C1 segment of cervical spinal cord (tissue), 14 donors: ENCODE results near the gene SEPTIN7.

ENCODE experiments used
- DNase-seq, 14 donors: peaks; one replicate each; lab custom pipeline; 2025; lab: John Stamatoyannopoulos, UW

SEPTIN7 gene

DNA sequence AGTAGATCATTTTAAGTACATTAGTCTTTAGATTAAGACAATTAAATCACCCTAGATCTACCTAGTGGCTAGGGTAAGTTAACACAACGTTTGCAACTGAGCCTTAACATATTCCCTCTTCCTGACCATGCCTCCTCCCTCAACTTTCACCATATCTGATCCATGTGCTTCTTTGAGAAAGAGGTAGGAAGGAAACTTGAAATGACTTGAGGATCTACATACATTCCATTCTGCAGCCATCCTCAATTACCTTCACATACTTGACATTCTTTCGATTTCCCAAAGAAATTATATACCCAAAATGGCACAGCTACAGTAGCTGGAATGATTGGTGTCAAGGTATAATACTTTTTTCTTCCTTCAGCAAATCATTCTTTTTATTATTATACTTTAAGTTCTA is 12.9 kb upstream of the SEPTIN7 start:
- DNase-seq = no peak

DNA sequence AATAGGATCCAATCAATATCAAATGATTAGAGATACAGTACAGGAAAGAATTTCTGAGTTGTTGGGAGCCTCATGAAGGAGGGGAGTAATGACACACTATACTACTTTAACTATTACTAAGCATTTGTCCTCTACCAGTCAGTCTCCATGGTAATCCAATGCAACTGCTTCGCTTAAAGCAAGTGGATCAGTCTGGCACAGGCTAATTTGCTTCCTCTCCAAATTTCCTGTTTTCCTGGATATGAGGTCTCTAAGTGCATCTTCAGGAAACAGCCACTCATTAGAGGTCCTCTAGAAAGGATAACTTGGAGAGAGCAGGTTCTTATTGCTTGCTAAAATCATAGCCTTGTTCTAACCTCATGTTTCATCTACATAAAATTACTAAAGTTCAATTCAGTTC is 8.4 kb upstream of the SEPTIN7 start:
- DNase-seq = no peak

DNA sequence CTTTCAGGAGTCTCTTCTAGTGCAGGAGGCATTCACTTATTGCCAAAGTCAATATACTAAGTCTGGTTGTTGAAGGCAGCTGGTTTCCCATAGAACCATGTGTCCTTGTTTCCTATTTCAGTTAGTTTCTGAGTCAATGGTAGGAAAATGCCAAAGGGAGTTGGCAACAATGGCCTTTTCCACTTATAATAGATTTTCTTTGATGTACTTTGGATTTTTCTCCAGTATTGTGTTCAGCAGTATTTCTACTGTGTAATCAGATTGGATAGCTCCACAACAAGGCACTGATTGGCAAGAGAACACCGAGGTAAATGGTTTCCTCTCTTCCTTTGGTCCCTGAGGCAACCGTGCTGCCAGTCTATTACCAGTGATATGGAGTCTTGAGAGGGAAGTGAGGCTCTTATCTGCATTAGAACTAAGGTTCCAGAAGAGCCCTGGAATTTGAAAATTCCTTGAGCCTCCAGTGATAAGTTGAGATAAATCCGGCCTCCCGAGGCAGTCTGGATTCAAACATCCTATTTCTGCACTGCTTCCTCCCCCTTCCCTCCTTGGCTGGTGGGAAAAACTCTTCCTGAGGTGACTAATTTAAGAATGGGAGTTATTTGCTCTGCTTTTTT is 7.9 kb upstream of the SEPTIN7 start:
- DNase-seq = no peak

DNA sequence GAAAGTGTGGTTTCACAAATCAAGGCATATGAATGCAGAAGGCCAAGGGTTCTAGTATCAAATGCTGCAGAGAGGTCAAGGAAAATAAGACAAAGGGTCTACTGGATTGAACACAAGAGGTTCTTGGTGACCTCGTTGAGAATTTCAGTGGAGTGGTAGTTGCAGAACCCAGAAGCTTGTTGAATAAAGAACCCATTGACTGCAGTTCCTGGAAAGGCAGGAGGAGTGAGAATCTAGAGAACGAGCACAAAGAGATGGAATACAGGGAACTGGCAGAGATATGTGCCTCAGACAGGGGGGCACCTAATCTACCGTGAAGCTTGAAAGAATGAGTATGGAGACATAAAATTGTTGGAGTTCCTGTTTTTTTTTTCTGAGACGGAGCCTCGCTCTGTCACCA is 3.5 kb upstream of the SEPTIN7 start:
- peak in 2 of 14 donors; percentile 10 to 20 for DNase-seq

DNA sequence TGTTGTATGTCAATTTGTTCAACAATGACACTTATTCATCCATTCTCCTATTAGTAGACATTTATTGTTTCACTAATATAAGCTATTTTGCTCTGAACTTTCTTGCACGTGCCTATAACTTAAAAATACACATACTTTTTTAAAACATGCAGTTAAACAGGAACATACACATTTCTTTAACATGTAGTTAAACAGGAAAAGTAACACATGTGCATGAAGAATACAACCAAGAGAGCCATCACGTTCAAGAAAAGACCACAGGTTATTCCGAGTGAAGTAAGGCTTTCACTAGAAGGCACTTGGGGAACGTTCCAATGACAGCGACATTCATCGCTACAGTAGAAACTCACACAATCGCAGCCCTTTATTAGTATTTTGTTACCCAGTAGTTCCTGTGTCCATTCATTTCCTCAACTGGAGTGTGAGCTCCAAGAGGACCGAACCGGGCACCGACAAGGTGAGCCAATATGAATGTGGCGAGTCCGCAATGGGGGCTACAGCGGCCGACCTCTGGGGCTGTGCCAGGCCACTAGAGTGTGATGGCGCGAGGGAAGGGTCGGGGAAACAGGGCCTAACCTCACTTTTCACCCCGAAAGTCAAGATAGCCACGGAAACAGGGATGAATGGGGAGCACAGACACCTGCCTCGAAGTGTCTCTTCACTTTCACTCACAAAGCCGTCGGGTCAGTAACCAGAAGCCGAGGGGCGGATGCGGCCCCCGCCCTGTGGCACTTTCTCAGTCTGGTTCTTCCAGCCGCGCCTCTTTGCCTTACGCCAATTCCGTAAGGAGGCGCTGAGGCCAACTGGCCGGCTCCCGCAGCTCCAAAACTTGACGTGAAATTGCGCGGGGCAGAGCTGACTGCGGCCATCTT is 775 bp upstream of the SEPTIN7 start:
- peak in 8 of 14 donors; percentile 77 to 96 (median 94) for DNase-seq

DNA sequence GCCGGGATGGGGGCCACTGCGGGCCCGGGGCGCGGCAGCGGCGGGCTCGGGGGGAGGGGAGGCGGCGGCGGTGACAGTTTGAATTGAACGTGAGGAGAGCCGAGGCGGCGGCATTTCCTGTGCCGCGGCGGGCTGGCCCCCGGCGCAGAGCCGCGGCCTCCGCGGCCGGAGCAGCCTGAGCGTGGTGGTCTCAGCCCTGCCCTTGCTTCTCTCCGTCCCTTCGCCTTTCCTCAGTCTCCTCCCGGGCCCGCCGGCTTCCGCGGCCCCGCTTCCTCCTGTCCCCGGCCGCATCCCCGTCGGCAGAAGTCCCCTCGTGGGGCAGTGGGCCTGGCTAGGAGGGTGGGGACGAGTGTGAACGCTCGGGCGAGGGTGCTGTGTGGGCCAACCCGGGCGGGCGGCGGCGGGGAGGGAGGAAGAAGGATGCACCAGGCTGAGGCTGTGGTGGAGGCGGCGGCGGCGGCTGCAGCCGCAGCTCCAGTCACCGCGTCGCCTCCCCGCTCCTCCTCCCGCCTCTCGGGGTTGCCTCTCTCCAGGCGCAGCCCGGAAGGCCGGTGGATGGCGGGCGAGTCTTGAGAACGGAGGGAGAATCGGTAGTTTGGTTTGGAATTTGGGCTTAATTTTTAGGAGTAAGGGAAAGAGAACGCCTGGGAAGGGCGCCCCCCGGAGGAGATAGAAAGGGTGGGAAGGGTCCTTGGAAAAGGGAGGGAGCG is 690 bp downstream of the SEPTIN7 start:
- peak; percentile 9 to 88 (median 73) for DNase-seq

DNA sequence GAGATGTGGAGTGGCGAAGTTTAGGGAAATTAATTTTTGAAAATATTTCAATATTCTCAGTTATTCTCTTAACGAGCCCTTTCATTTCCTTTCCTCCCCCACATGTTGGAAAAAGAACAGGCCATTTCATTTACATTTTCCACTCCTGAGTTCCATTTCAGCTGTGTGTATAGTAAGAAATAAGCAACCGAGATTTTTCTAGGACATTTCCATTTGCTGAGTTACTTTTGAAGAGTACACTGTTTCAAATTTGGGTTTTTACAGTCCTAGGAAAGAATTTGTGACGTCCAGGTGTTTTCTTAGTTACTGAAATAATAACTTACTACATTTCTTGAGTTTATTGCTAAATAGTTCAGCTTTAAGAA is 1.2 kb downstream of the SEPTIN7 start:
- DNase-seq = no peak

DNA sequence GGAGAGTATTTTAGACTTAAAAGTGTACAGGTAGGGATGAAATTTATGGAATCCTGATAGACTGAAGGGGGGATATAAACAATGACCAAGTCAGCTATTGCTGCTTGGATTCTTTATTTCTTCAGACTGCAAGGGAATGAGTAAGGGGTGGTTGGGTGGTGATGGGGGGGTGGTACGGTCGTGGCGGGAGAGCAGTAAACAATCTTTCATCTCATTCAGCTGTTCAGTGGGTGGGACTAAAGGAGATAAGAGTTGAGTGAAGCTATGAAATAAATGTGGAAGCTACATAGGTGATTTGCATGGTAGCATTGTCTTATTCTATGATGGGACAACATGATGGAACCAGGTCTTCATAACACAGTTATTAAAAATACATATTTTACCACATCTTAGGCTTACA is 1.8 kb downstream of the SEPTIN7 start:
- DNase-seq = peak in 1 of 14 donors; percentile 15

DNA sequence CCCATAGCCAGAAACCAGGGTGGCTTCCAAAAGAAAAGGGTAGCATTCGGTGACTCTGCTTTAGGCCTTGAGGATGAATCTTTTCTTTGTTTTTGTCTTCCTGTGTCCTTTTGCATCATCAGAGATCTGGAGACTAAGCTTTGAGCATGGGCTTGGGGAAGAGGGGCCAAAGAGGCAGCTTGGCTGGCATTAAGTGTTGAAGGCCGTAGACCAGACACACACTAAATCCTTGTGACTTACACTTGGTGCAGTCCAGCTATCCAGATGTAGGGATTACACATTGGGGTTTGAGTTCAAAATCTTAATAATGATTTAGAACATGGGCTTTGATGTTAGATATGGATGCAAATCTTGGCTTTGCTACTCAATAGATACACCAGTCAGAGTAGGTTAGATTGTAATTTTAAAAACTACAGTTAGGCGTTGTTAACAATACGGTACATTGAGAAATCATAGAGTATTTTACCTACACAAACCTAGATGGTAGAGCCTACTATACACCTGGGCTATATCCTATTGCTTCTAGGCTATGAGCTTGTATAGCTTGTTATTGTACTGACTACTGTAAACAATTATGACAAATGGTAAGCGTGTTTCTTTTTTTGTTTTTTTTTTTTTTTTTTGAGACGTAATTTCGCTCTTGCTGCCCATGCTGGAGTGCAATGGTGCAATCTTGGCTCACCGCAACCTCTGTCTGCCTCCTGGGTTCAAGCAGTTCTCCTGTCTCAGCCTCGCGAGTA is 3.5 kb downstream of the SEPTIN7 start:
- no peak for DNase-seq

DNA sequence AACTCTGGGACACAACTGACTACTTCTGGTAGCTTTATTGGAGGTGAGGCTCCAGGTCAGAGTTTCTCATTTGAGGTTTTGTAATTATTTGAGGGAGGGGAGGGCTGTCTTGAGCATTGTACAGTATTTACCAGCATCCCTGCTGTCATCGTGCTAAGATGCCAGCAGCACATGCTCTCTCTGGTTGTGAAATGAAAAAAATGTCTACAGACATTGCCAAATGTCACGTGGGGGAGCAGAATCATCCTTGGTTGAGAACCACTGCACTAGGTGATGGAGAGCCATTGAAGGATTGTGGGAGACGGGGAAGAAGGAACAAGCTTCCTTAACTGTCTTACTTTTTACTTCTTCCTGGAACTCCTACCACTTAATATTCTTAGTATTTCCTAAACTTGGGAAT is 5.0 kb downstream of the SEPTIN7 start:
- no peak for DNase-seq

DNA sequence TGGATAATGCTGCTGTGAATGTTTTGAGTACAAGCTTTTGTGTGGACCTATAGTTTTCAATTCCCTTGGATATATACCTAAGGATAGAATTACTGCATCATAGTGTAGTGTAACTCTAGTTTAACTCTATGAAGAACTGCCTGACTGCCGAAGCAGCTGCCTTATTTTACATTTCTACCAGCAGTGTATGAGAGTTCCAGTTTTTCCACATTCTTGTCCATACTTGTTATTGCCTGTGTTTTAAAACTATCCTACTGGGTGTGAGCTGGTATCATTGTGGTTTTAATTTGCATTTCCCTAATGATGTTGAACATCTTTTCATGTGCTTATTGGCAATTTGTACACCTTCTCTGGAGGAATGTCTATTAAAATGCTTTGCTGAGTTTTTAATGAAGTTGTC is 15.7 kb downstream of the SEPTIN7 start:
- no peak for DNase-seq

DNA sequence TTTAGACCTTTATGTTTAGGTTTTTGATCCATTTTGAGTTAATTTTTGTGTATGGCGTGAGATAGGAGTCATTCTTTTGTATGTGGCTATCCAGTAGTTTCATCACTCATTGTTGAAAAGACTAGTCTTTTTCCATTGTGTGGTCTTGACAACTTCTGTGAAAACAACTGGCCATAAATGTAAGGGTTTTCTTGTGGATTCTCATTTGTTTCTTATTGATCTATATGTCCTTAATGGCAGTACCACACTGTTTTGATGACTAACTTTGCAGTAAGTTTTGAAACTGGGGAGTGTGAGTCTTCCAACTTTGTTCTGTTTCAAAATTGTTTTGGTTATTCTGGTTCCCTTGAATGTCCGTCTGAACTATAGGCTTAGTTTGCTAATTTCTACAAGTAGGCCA is 16.3 kb downstream of the SEPTIN7 start:
- DNase-seq = no peak

DNA sequence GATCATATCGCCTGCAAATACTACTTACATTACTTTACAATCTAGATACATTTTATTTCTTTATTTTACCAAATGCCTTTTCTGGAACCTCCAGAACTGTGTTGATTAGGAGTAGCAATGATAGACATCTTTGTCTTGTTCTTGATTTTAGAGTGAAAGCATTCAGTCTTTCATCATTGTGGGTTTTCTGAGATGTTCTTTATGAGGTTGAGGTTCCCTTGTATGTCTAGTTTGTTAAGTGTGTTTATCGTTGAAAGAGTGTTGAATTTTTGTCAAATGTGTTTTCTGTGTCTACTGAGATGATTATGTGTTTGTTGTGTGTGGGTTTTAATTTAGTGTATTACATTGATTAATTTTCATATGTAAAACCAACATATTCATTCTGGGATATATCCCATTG is 17.1 kb downstream of the SEPTIN7 start:
- no peak for DNase-seq

DNA sequence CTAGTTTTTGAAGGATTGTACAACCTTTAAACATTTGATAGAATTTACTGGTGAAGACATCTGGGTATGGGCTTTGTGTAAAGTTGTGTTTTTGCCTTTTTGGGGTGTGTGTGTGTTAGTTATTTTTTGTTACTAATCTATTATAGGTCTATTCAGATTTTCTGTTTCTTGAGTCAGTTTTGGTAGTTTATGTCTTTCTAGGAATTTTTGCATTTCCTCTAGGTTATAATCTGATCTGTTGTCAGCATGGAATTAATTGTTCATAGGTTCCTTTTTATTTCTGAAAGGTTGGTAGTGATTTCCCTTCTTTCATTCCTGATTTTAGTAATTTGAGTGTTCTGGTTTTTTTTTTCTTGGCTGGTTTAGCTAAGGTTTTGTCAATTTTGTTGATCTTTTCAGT is 17.7 kb downstream of the SEPTIN7 start:
- no peak for DNase-seq

DNA sequence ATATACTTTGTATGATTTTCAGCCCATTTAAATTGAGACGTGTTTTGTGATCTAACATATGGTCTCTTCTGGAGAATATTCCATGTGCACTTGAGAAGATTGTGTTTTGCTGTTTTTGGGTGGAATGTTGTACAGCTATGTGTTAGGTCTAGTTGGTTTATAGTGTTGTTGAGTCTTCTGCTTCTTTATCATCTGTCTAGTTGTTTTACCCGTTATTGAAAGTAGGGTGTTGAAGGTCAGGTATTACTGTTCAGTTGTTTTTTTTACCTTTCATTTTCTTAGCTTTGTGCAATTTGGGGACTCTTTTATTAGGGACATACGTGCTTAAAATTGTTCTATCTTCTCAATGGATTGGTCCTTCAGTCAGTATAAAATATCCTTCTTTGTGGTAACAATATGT is 18.5 kb downstream of the SEPTIN7 start:
- DNase-seq = no peak

DNA sequence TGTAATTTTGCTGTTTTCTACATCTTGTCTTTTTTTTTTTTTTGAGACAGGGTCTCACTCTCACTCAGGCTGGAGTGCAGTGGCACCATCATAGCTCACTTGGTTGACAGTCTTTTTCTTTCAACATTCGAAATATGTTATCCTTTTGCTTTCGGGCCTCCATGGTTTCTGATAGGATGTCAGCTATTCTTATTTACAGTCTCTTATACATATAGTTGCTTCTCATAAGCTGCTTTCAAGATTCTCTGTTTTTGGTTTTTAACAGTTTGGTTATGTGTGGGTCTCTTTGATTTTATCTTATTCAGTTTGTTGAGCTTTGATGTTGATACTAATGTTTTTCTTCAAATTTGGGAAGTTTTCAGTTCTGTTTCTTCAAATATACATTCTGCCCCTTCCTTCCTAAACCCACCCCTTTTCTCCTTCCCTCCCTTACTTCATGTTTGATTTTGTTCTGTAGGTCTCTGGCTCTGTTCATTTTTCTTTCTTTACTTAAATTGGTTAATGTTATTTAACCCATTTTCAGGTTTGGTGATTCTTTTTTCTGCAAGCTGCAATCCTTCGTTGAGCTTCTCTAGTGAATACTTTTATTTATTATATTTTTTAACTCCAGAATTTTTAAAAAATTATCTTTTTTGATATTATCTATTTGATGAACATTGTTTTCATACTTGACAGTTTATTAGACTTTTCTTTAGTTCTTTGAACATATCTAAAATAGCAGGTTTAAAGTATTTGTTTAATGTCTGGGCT is 19.3 kb downstream of the SEPTIN7 start:
- no peak for DNase-seq

DNA sequence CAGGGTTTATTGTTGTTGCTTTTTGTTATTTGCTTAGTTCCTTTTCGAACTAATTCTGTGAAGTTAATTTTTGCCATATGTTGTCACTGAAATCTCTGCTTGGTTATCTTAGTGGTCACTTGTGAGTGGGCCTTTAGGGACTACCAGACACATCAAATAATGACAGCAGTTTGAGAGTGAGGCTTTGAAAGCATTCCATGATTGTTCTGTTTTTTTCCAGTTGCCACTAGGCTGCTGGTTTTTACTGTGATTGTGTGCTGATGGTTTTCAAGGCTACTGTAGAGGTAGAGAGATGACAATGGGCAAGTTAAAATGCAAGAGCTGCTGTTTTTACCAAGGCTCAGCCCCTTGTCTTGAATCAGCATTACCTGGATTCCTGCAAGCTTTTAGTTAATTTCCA is 20.0 kb downstream of the SEPTIN7 start:
- no peak for DNase-seq

DNA sequence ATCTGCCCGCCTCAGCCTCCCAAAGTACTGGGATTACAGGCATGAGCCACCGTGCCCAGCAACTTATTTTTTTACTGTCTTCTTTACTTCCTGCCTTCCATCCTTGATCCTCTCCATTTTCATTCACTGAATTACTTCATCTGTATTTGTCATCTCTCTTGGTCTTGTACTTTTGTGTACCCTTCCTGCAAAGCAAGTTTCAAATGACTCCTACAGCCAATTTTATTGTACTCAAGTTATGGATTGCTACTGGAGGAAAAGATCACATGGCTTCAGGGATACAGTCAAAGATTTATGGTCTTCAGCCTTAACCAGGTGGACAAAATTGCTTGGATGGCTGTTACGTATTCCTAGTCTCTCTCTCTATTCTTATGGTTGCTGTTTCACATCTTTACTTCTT is 22.6 kb downstream of the SEPTIN7 start:
- no peak for DNase-seq

DNA sequence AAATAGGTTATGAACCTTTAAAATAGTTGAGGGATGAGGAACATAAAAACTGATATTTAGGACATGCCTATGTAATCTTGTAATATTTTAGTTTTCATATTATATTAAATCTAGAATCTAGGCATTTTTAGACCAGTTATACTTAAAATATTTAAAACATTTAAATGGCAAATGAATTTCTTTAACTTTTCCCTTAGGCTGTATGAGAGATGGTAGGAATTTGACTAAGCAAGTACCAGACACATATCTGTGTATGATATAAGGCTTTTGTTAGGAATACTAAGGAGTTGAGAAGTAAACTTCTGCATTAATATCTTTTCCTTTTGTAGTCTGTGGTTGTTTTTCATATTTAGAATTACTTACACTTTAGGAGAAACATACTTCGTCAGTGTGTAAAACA is 25.1 kb downstream of the SEPTIN7 start:
- DNase-seq = no peak

DNA sequence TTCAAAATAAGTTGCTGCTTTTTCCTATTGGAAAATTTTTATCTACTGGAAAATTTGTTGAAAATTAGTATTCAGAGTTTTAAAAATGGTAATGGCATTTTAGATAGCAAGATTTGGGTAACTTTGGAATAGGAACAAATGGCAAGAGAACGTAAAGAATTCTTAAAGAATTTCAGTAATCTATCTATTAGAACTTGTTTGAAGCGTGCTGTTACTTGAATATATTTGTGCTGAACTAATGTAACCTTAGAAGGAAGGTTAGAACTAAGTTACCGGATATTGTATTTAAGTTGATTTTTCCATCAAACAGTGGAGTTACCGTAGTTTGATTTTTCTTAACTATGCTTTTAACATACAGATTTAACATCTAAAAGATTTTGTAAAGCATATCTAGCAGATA is 25.9 kb downstream of the SEPTIN7 start:
- no peak for DNase-seq

DNA sequence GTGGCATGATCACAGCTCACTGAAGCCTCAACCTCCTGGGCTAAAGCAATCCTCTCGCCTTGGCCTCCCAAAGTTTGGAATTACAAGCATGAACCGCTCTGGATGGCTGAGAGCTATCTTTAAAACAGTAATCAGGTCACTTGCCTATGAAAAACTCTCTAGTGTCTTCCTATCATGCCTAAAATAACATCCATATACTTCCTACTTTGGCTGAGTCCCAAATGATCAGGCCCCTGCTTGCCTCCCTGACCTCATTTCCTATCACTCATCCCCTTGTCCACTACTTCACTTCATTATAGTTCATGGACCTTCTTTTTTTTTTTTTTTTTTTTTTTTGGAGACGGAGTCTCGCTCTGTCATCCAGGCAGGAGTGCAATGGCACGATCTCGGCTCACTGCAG is 28.0 kb downstream of the SEPTIN7 start:
- no peak for DNase-seq
